HG03060 (cell line): Measurements from ENCODE around the gene FXYD6.
"Not testable (repeated sequence)": the region's sequence is repeated elsewhere in the genome, so short reads cannot be mapped to it uniquely, and the experiment has no call there.

ENCODE experiments used
- ATAC-seq: cut with Tn5 transposase; IDR thresholded peaks from one replicate; pipeline ENCODE4 v1.9.1; 2021; ENCODE audit warnings: low read depth, moderate number of reproducible peaks; ENCODE audit not compliant: unreplicated experiment

FXYD6 gene

GRCh38 chr11:117820071-117820470, 56.4 kb downstream of the FXYD6 start:
- no peak for ATAC-seq

- ATAC-seq = no peak
Measured at GRCh38 chr11:117819096-117820040, 57.1 kb downstream of the FXYD6 start.

GRCh38 chr11:117818041-117818873, 58.2 kb downstream of the FXYD6 start:
- ATAC-seq = no peak

DNA sequence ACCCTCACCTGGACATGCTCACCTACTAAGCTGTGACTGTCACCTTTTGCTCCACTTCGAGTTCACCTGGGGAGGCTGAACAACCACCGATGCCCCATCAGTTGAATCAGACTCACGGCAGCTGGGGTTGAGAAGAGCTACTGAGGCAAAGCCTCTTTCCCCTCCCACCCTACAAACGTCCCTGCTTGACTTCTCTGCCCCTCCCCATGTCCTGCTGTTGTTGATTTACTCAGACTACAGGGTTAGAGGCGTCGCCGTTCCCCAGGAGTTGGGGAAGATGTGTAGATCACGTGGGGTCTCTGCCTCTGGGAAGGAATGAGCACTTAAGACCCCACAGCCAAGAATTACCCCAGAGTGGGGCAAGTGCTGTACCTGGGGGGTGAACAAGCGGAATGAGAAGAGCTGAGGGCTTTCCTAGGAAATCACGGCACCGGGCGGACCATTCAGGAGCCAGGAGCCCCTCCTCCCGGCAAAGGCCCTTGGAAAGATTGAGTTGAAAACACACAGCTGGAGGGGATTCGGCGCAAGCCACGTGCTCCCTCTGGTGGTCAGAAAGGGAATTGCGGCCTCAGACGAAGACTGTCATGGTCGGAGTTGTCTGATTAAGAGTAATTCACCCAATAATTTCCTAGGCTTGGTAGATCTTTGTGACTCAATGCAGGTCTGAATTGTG, 59.0 kb downstream of the FXYD6 start:
- no peak for ATAC-seq

GRCh38 chr11:117816846-117817367, 59.6 kb downstream of the FXYD6 start:
- no peak for ATAC-seq

DNA sequence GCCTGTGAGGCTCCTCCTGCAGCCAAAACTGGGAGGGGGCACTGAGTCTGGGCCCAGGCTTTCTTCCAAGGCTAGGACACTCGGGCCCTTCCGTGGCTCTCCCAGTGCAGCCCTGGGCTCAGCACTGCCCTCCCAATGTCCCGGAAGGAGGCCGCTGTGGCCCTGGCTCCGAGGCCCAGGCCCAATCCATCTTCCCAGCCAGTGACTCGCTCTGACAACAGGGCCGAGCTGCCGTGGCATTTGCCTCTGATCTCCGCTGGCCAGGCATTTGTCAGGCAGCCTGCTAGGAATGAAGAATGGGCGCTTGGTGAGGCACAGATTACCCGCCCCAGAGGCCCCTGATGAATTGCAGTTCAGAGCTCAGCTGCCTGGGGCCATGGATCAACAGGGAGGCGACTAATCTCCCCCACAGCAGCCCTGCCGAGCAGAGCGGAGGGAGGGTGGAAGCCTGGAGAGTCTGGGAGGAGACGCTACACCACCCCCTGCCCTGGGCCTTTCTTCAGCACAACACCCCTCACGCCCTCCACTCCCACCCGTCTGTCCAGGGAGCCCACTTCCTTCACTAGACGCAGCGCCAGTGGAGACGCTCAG, 60.2 kb downstream of the FXYD6 start:
- no peak for ATAC-seq

DNA sequence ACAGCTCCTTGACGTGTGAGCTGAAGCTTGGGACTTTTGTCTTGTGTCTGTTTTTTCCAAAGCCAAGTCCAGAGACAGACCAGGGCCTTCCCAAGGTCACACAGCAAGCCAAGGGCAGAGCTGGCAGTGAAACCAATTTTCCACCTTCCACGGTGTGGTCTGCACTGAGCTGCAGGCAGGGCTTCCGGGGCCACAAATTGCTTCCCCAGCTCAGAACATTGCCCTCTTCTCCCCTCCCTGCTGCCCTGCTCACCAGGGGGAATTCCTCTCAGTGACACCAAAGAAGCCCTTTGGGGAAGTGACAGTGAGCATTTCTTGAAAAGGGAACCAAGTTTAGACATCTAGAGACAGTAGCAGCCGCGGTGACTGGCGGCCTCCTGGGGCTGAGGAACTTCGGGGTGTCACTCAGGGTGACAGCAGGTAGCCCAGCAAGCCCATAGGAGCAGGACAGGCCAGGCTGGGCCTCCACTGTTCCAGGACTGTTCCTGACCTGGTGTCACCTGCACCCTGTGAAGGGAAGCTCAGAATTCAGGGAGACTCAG, 61.1 kb downstream of the FXYD6 start:
- ATAC-seq = peak; percentile 51

DNA sequence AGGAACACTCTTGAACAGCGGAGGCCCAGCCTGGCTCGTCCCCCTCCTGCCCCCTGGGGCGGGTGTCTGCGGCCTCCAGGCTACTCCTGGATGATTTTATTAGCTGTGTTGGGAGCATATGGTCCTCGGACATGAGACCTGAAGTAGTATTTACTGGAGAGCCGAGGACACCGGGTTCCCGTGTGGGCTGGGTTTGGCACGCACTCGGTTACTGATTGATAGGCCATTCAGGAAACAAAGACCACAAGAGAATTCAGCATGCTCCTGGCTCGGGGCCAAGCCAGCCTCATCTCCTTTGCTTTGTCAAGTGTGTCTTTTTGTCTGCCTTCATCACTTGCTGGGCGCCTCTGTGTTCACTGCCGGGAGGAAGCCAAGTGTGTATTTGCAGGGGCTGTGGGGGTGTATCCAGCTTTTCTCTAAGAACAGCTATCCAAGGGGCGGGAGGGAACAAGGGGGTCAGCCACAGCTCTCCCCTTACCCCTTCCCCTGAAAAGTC, 61.6 kb downstream of the FXYD6 start:
- peak; percentile 26 for ATAC-seq

GRCh38 chr11:117814204-117814765, 62.2 kb downstream of the FXYD6 start:
- no peak for ATAC-seq

DNA sequence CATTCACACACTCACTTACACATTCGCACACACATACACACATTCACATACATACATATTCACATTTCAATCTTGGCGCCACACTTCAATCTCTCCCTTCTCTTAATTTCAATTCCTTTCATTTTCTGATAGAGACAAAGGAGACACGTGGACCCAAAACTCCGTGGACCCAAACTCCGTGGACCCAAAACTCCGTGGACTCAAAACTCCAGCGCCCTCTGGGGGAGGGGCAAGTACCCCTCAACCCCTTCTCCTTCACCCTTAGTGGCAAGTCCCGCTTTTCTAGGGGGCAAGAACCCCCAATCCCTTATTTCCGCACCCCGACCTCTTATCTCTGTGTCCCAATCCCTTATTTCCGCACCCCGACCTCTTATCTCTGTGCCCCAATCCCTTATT, 66.4 kb downstream of the FXYD6 start:
- not testable (repeated sequence) for ATAC-seq

DNA sequence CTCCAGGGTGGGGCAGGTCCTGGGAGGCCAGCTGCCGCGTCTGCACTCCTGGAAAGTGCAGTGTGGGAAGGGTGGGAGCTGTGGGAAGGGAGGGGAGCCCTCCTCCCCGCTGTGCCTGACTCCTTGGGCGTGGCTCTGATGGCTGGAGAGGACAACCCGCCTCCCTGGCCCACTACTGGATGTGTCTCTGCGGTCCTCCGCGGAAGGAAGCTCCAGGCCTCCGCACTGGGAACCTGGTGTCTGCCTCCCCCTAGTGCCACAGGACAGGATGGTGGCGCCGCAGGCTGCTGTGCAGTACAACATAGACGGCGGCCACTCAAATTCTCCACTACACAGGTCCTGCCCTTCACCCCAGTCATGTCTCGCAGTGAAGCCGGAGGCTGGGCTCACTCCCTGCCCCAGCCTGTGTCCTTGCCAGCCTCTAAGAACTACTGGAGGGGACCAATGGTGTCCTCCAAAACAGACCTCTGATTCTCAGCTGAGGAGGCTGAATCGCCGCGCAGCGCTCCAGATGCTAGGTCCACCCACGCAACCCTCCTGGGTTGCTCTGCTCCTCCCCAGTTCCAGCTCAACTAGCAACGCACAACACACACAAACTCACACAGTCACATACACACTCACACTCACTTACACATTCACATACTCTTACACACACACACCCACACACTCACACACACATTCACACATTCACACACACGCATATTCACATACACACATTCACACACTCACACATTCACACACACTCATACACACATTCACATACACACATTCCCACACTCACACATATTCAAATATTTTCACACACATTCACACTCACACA, 67.0 kb downstream of the FXYD6 start:
- ATAC-seq = no peak

- ATAC-seq = no peak
Measured at GRCh38 chr11:117808784-117809183, 67.7 kb downstream of the FXYD6 start.

- no peak for ATAC-seq
Measured at GRCh38 chr11:117807482-117808327, 68.8 kb downstream of the FXYD6 start.

GRCh38 chr11:117806846-117807245, 69.6 kb downstream of the FXYD6 start:
- no peak for ATAC-seq

DNA sequence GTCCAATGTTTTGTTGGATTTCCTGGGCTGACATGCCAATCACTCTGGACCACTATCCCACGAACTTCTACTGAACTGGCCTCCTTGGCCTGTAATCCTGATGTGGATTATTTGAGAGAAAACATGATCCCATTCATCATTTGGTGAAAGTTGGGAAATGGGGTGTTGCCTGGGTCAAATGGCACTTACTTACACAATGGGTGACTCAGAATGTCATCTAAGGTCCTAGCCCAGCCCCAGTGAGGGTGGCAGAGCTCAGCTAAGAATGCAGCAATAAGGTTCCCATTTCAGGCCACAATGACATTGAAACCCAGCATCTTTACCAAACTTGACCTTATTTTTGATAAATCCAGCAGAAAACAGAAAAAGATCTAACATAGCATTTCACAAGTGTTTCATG, 71.4 kb downstream of the FXYD6 start:
- no peak for ATAC-seq

- ATAC-seq = no peak
Measured at GRCh38 chr11:117803896-117804295, 72.6 kb downstream of the FXYD6 start.

DNA sequence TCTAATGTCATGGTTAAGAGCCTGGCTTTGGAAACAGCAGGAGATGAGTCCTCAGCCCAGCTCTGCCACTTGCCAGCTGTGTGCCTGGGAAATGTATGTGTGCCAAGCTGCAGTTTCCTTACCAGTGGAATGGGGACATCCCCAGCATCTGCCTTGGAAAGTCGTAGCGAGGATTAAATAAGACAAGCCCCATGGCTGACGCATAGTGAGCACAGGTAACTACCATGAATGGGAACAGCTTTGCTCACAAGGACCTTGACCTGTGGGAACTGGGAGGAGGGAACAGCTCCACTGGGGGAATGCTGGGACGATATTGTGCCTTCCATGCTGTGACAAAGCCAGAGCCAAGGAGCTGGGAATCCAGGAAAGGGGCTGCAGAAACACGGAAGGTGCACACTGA, 76.8 kb downstream of the FXYD6 start:
- ATAC-seq = no peak
